B cell (primary cell): ENCODE results near the gene FUNDC2. TPM values are rescaled to one million over a fixed set of nuclear protein-coding genes. Genes with fewer than 3 reads are reported as not detected.

Experiments used
- ATAC-seq: fragments of 200-7000 bp; cut with Tn5 transposase; one replicate; pipeline ENCODE4 v1.10.0; 2021; ENCODE audit warnings: low read depth, mild to moderate bottlenecking, moderate number of reproducible peaks, moderate library complexity
- CTCF ChIA-PET: fragments of 350-600 bp; sonication (Branson Sonifier 250); formaldehyde crosslinking; loops from one replicate; lab custom pipeline; 2021; ENCODE audit warnings: antibody characterized with exemption, inconsistent platforms; lab: Charles Lee
- POLR2A ChIA-PET: fragments of 350-600 bp; sonication (Branson Sonifier 250); formaldehyde crosslinking; loops from one replicate; lab custom pipeline; 2021; ENCODE audit warnings: antibody characterized with exemption; lab: Charles Lee
- DNase-seq: peaks from one replicate; pipeline ENCODE4 v3.0.0; 2013
- H2AFZ ChIP-seq: 2 replicates; pipeline ENCODE4 v1.6.1; 2012; ENCODE audit warnings: mild to moderate bottlenecking, low read depth, low read length; ENCODE audit not compliant: insufficient read depth, poor library complexity, severe bottlenecking
- H3K27ac ChIP-seq, 2 donors: 1 replicate in 1 of 2; 2 replicates in 1 of 2; pipeline ENCODE4 v1.5.1; 2012 to 2013; ENCODE audit warnings: low read length in 2 of 2, mild to moderate bottlenecking in 2 of 2, moderate library complexity in 1 of 2
- H3K27me3 ChIP-seq, 4 experiments: fragments of 200-600 bp in 1 of 4; sonication (generic) in 1 of 4; replicated peaks in 1 of 4; 1 replicate in 2 of 4; 2 replicates in 2 of 4; pipeline versions ENCODE4 v1.6.1 to v1.7.0; 2013 to 2016; ENCODE audit warnings: low read length in 3 of 4, mild to moderate bottlenecking in 2 of 4, mixed read lengths in 1 of 4, moderate library complexity in 1 of 4; ENCODE audit not compliant: insufficient read depth in 4 of 4, control insufficient read depth in 3 of 4; ENCODE audit errors: control extremely low read depth in 1 of 4
- H3K36me3 ChIP-seq, 2 experiments: replicated peaks in 1 of 2; 1 replicate in 1 of 2; 2 replicates in 1 of 2; pipeline versions ENCODE4 v1.6.1 to v1.7.1; 2013; ENCODE audit warnings: low read length in 1 of 2; ENCODE audit not compliant: insufficient read depth in 2 of 2, control insufficient read depth in 1 of 2; ENCODE audit errors: control extremely low read depth in 1 of 2, extremely low read depth in 1 of 2
- H3K4me1 ChIP-seq, 2 donors: fragments of 200-600 bp in 1 of 2; sonication (generic) in 1 of 2; 1 replicate in 1 of 2; 2 replicates in 1 of 2; pipeline versions ENCODE4 v1.5.1 to v1.6.1; 2013 to 2017; ENCODE audit warnings: low read length in 2 of 2; ENCODE audit not compliant: control insufficient read depth in 2 of 2, insufficient read depth in 2 of 2
- H3K4me2 ChIP-seq: replicated peaks from 2 replicates; pipeline ENCODE3; 2012; ENCODE audit warnings: mild to moderate bottlenecking, low read depth, low read length; ENCODE audit not compliant: poor library complexity, severe bottlenecking
- H3K4me3 ChIP-seq, 5 experiments: fragments of 200-600 bp in 1 of 5; sonication (generic) in 1 of 5; 1 replicate in 3 of 5; 2 replicates in 2 of 5; pipeline versions ENCODE4 v1.5.1 to v1.7.0; 2011 to 2016; ENCODE audit warnings: low read length in 4 of 5, mild to moderate bottlenecking in 4 of 5, low read depth in 2 of 5, control low read depth in 1 of 5, moderate library complexity in 1 of 5; ENCODE audit not compliant: insufficient read depth in 1 of 5; ENCODE audit errors: control extremely low read depth in 1 of 5, extremely low read depth in 1 of 5
- H3K79me2 ChIP-seq: fragments of 200-600 bp; sonication (generic); one replicate; pipeline ENCODE4 v1.6.0; 2016; ENCODE audit warnings: low read length; ENCODE audit not compliant: control insufficient read depth, insufficient read depth
- H3K9ac ChIP-seq: fragments of 200-600 bp; sonication (generic); 2 replicates; pipeline ENCODE4 v1.6.1; 2017; ENCODE audit warnings: mild to moderate bottlenecking, low read length, moderate library complexity
- H3K9me3 ChIP-seq, 3 donors: one replicate each; pipeline versions ENCODE4 v1.6.1 to v1.7.1; 2013; ENCODE audit warnings: low read length in 2 of 3; ENCODE audit not compliant: control insufficient read depth in 2 of 3, insufficient read depth in 1 of 3; ENCODE audit errors: control extremely low read depth in 1 of 3
- H4K20me1 ChIP-seq: 2 replicates; pipeline ENCODE4 v1.6.0; 2012; ENCODE audit warnings: mild to moderate bottlenecking, low read length; ENCODE audit not compliant: insufficient read depth, control insufficient read depth, poor library complexity, severe bottlenecking
- H3K27ac Mint-ChIP-seq: one replicate; pipeline ENCODE4 v1.8.0; 2021; ENCODE audit warnings: mixed read lengths
- H3K27me3 Mint-ChIP-seq: one replicate; pipeline ENCODE4 v1.8.0; 2021; ENCODE audit warnings: mixed read lengths
- H3K4me1 Mint-ChIP-seq: one replicate; pipeline ENCODE4 v1.8.0; 2021; ENCODE audit warnings: mixed read lengths
- H3K4me3 Mint-ChIP-seq: one replicate; pipeline ENCODE4 v1.8.0; 2021; ENCODE audit warnings: mixed read lengths
- H3K9me3 Mint-ChIP-seq: one replicate; pipeline ENCODE4 v1.8.0; 2022; ENCODE audit warnings: mixed read lengths; ENCODE audit not compliant: insufficient read depth
- CTCF ChIP-seq: fragments of 200-600 bp; IDR thresholded peaks from one replicate; pipeline ENCODE4 v1.8.0; 2022; ENCODE audit warnings: antibody characterized with exemption, mild to moderate bottlenecking
- EZH2 ChIP-seq: IDR thresholded peaks from 2 replicates; pipeline ENCODE4 v1.6.1; 2012; ENCODE audit warnings: borderline replicate concordance, low read depth, mild to moderate bottlenecking, moderate library complexity, low read length; ENCODE audit not compliant: insufficient read depth, poor library complexity, severe bottlenecking
- WGBS: methylation state at CpG from one replicate; pipeline ENCODE4 v1.1.5; 2013; ENCODE audit warnings: missing lambda C conversion rate; ENCODE audit not compliant: insufficient coverage; 5-methylcytosine and 5-hydroxymethylcytosine counted together
- intact Hi-C: fragments of 100-400 bp; cut with micrococcal nuclease; formaldehyde crosslinking; loops from one replicate; pipeline ENCODE4 v1.10.0; 2022
- polyA plus RNA-seq: library from polyadenylated mRNA; depleted of rRNA; stranded (reverse); fragments of >200 nt; gene quantifications from 2 replicates; pipeline ENCODE4 v1.2.3, GENCODE V29; 2012
- total RNA-seq, 2 donors: library from RNA; stranded (reverse); fragments of 120-200 nt in 1 of 2; gene quantifications; 1 replicate in 1 of 2; 2 replicates in 1 of 2; pipeline versions ENCODE4 v1.2.3 to v1.2.4, GENCODE V29; 2013 to 2022

The FUNDC2 gene
- total and polyA plus RNA-seq, 2 donors (not counting 1 experiment from before 2014, with no cell fraction given): 32.3 to 46.5 TPM

DNA sequence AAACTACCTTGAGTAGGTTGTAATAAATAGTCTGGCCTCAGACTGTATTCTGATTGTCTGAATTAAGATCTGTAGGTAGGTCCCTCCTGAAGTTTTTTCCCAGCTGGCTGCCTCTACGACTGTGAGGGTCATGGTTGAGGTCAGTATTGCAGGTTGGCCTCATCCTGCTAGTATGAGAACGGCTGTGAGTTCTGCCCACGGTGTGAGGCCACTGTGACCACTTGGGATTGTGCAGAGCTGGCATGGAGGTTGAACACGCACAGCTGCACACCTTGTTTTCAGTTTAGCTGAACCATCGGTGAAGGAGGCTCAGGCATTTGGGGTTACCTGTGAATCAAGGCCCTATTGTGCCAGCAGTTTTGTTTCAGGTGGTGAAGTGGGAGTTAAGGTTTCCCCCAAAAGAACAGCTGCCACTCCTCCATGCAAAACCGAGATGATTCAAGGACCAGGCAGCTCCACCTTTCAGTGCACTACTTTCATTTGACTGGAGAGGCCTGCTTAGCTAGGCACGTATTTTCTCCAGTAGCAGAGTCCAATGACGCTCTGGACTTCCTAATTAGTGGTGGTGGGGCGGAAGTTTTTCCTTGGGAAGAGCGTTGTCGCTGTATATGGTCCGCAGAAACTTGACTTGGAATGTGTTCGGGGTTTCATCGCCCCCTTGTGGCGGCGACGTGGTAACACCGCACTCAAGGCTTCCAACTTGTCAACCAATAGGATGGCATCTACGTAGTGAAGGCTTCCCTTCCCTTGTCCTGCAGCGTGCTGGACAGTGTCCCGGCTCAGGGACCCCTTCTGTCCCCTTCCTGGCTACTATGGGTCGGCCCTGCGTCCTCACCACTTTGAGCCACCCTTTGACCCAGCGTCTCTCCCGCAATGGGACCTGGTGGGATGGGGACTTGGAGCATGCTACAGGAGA, 30.5 kb downstream of the FUNDC2 start:
- H4K20me1 ChIP-seq: no peaks in the 10 kb centered on the region
- peak overlapping the region; percentile 39 for H3K27ac Mint-ChIP-seq
- H3K9ac ChIP-seq: no peak overlapping the region
- peak overlapping the region in 1 of 5 experiments; percentile 20 for H3K4me3 ChIP-seq
- H3K4me1 ChIP-seq: peaks cover 0 to 9% of the 10 kb centered on the region in 2 donors
- 14% methylated on average over 13 of the region's 25 CpGs for WGBS
- TF ChIP-seq EZH2: no peak
- TF ChIP-seq CTCF: peak; percentile 76
- H3K27ac ChIP-seq: no peak overlapping the region
- peak overlapping the region; percentile 32 for H3K4me3 Mint-ChIP-seq
- ChIA-PET POLR2A (no interaction called here), CTCF (interaction anchor here (0.8 to 4.2 kb wide), 12 partner anchors 9 to 139 kb away, joined by 3 to 26 read pairs (median 6); partner anchors contain the start of genes F8 and FUNDC2)
- H3K79me2 ChIP-seq: no peaks in the 10 kb centered on the region
- ATAC-seq: peak; percentile 74
- no peaks in the 10 kb centered on the region for H3K27me3 Mint-ChIP-seq
- intact Hi-C loops: loop anchor here (1.0 to 5.0 kb wide), 3 partner anchors 14 to 140 kb away; partner anchors contain the start of genes BRCC3, CMC4 and MTCP1
- H2AFZ ChIP-seq: peak overlapping the region; percentile 30
- H3K4me1 Mint-ChIP-seq: peaks cover 9% of the 10 kb centered on the region
- peak; percentile 70 for DNase-seq
- H3K9me3 Mint-ChIP-seq: no peaks in the 10 kb centered on the region
- H3K9me3 ChIP-seq: no peaks in the 10 kb centered on the region
- H3K36me3 ChIP-seq: peaks cover 0 to 14% of the 10 kb centered on the region in 2 experiments
- H3K4me2 ChIP-seq: peak overlapping the region; percentile 57
- H3K27me3 ChIP-seq: no peaks in the 10 kb centered on the region

DNA sequence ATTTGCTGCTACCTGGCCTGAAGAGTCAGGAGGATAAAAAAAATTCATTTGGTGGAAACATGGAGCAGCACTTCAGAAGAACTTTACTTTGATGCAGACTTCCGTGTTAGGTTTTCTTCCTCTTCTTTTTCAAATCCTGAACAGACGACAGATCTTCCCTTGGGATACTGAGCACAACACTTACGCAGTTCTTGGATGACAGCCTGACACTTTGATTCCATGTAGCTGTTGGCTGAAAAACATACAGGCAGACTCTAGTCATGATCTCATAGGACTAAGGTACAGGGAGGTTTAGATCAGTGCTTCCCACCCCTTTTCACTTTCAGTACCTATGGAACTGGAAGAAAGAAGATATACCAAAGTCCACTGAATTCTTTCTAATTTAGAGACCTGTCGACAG, 35.1 kb downstream of the FUNDC2 start:
- H3K9me3 ChIP-seq: no peaks in the 10 kb centered on the region
- no peaks in the 10 kb centered on the region for H3K79me2 ChIP-seq
- ChIA-PET POLR2A (no interaction called here), CTCF (interaction anchor here (0.8 to 1.1 kb wide), 2 partner anchors 81 to 82 kb away, joined by 3 read pairs; no protein-coding TSS in a partner anchor)
- no CpG with 5 or more reads among the region's 4 CpGs for WGBS
- H3K4me1 ChIP-seq: peaks cover 0 to 9% of the 10 kb centered on the region in 2 donors
- H3K4me3 Mint-ChIP-seq: no peak overlapping the region
- no peak overlapping the region for H3K27ac Mint-ChIP-seq
- peaks cover 9% of the 10 kb centered on the region for H3K4me1 Mint-ChIP-seq
- no peak overlapping the region for H2AFZ ChIP-seq
- peaks cover 0 to 2% of the 10 kb centered on the region in 2 experiments for H3K36me3 ChIP-seq
- H3K9me3 Mint-ChIP-seq: no peaks in the 10 kb centered on the region
- no peaks in the 10 kb centered on the region for H3K27me3 Mint-ChIP-seq
- no peak overlapping the region for H3K4me3 ChIP-seq
- no peak for DNase-seq
- H4K20me1 ChIP-seq: no peaks in the 10 kb centered on the region
- H3K4me2 ChIP-seq: no peak overlapping the region
- no peak overlapping the region for H3K27ac ChIP-seq
- ATAC-seq: no peak
- no peaks in the 10 kb centered on the region for H3K27me3 ChIP-seq
- H3K9ac ChIP-seq: no peak overlapping the region
- intact Hi-C loops: no loop called here
- TF ChIP-seq EZH2: no peak
- TF ChIP-seq CTCF: no peak
